Thymus (tissue), 11 donors: ENCODE results near the gene TEX14. TPM values are rescaled to one million over a fixed set of nuclear protein-coding genes. Genes with fewer than 3 reads are reported as not detected.

ENCODE experiments used
- DNase-seq, 9 donors: peaks; one replicate each; pipeline ENCODE4 v3.0.0-alpha.2; 2013; ENCODE audit warnings: low spot score in 9 of 9, low read depth in 6 of 9, missing footprints in 1 of 9
- H3K27ac ChIP-seq, 2 donors: one replicate each; pipeline ENCODE4 v1.5.1; 2013; ENCODE audit warnings: control low read depth in 1 of 2, low read depth in 1 of 2, low read length in 1 of 2, mild to moderate bottlenecking in 1 of 2, moderate library complexity in 1 of 2
- H3K27me3 ChIP-seq, 2 donors: one replicate each; pipeline ENCODE4 v1.5.1; 2013; ENCODE audit warnings: low read length in 1 of 2; ENCODE audit not compliant: control insufficient read depth in 2 of 2, insufficient read depth in 1 of 2
- H3K36me3 ChIP-seq, 2 donors: one replicate each; pipeline ENCODE4 v1.5.1; 2013; ENCODE audit warnings: low read length in 1 of 2, mild to moderate bottlenecking in 1 of 2, moderate library complexity in 1 of 2; ENCODE audit not compliant: control insufficient read depth in 2 of 2, insufficient read depth in 2 of 2
- H3K4me1 ChIP-seq, 2 donors: one replicate each; pipeline ENCODE4 v1.5.1; 2013; ENCODE audit warnings: low read length in 2 of 2; ENCODE audit not compliant: control insufficient read depth in 2 of 2, insufficient read depth in 2 of 2
- H3K4me3 ChIP-seq, 2 donors: one replicate each; pipeline ENCODE4 v1.5.1; 2013; ENCODE audit warnings: low read length in 2 of 2, control low read depth in 1 of 2, mild to moderate bottlenecking in 1 of 2
- H3K9me3 ChIP-seq, 2 donors: one replicate each; pipeline ENCODE4 v1.5.1; 2013; ENCODE audit warnings: low read length in 1 of 2, mild to moderate bottlenecking in 1 of 2; ENCODE audit not compliant: control insufficient read depth in 2 of 2, insufficient read depth in 1 of 2
- WGBS: extraction: QIAGEN DNeasy Blood & Tissue Kit; methylation state at CpG from one replicate; pipeline ENCODE4 v1.1.7; 2013; 5-methylcytosine and 5-hydroxymethylcytosine counted together
- polyA plus RNA-seq: library from polyadenylated mRNA; stranded (reverse); fragments of 200-250 nt; gene quantifications from one replicate; pipeline ENCODE4 v1.2.3, GENCODE V29; 2013
- total RNA-seq: library from RNA; stranded (reverse); fragments of 120-200 nt; gene quantifications from one replicate; pipeline ENCODE4 v1.2.4, GENCODE V29; 2013
- donor health status: healthy.

Gene TEX14
- total and polyA plus RNA-seq, 2 donors = 0.33 to 0.46 TPM

DNA sequence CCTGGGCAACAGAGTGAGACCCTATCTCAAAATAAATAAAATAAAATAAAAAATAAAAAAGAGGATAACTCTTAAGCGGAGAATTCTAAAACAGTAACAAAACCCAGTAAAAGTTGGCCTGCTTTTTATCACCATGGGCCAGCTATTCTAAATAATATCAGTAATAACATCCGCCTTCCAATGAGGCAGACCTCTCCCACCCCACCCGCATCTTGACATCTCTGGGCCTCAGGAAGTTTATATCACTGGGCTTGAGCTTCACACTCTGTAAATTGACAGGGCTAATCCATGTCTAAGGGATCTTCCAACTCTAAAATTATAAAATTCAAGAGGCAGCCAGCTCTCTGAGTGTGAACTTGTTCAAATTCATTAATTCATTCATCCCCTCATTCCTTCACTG is 94.5 kb downstream of the TEX14 start:
- no peaks in the 10 kb centered on the region for H3K9me3 ChIP-seq
- 99% methylated on average over 3 of the region's 3 CpGs for WGBS

GRCh38 chr17:58595194-58595792 is 96.6 kb downstream of the TEX14 start:
- Histone ChIP-seq H3K4me1 (no peaks in the 10 kb centered on the region), H3K27ac (no peak overlapping the region), H3K9me3 (no peaks in the 10 kb centered on the region), H3K27me3 (no peaks in the 10 kb centered on the region), H3K36me3 (no peaks in the 10 kb centered on the region), H3K4me3 (no peak overlapping the region)
- 92% methylated on average over 5 of the region's 5 CpGs for WGBS
- no peak for DNase-seq

More for the DNA sequence above, 94.5 kb downstream of the TEX14 start:
- Histone ChIP-seq H3K4me1 (no peaks in the 10 kb centered on the region), H3K27me3 (no peaks in the 10 kb centered on the region), H3K36me3 (no peaks in the 10 kb centered on the region), H3K4me3 (no peak overlapping the region), H3K27ac (no peak overlapping the region)
- DNase-seq = no peak

DNA sequence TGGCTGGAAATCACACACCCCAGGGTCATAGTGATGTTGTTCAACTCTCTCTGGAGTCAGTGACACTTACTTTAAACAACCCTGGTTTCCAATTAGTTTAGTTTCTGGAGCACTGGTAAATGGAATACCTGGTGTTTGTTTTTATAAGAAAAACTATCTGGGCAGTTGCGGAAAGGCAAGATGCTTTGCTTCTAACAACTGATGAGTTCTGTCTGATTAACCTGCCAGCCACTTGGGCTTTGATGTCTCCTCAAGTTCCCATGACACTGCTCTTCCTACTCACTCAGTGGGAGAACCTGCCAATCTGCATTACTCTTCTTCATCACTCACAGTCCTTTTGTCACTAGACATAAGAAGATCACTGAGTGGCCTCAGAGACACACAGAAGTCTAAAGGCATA is 98.7 kb downstream of the TEX14 start:
- Histone ChIP-seq H3K9me3 (no peaks in the 10 kb centered on the region), H3K27ac (no peak overlapping the region), H3K27me3 (no peaks in the 10 kb centered on the region), H3K36me3 (no peaks in the 10 kb centered on the region), H3K4me3 (no peak overlapping the region), H3K4me1 (no peaks in the 10 kb centered on the region)
- whole genome bisulfite sequencing = 94% methylated on average over 1 of the region's 1 CpG
- DNase-seq = no peak

GRCh38 chr17:58591455-58591854 is 100.4 kb downstream of the TEX14 start:
- Histone ChIP-seq H3K36me3 (no peaks in the 10 kb centered on the region), H3K27ac (no peak overlapping the region), H3K9me3 (no peaks in the 10 kb centered on the region), H3K27me3 (no peaks in the 10 kb centered on the region), H3K4me3 (no peak overlapping the region), H3K4me1 (no peaks in the 10 kb centered on the region)
- WGBS = 94% methylated on average over 6 of the region's 6 CpGs
- DNase-seq = no peak

DNA sequence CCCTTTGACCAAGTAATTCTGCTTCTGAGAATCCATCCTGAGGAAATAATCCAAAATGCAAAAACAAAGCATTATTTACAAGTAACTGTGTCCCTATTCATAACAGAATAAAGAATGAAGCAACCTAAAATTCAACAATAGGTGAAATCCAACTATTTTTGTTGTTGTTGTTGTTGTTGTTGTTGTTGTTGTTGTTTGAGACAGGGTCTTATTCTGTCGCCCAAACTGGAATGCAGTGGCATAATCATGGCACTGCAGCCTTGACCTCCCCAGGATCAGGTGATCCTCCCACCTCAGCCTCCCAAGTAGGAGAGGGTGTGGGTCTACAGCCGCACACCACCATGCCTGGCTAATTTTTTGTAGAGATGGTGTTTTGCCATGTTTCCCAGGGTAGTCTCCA is 101.5 kb downstream of the TEX14 start:
- H3K27me3 ChIP-seq = no peaks in the 10 kb centered on the region
- DNase-seq = no peak
- H3K27ac ChIP-seq = no peak overlapping the region
- H3K4me1 ChIP-seq = no peaks in the 10 kb centered on the region
- no peak overlapping the region for H3K4me3 ChIP-seq
- H3K36me3 ChIP-seq = no peaks in the 10 kb centered on the region
- H3K9me3 ChIP-seq = no peaks in the 10 kb centered on the region
- WGBS = 96% methylated on average over 2 of the region's 2 CpGs

DNA sequence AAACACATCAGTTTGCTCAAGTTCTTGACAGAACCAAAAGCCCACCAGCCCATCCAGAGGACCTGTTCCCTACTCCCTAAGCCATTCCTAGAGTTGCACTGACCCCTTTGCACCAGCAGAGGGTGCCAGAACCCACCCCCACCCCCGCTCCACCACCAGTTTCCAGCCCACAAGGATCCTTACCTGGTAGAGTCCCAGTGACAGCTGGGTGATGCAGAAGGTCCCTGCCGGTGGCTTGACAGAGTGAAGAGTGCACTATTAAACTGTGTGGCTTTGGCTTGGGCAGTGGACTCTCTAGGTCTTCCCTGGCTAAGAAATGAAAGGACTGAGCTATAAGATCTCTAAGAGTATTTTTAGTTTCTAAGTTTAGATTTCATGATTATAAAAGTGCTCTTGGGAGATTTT is 104.1 kb downstream of the TEX14 start:
- no peaks in the 10 kb centered on the region for H3K4me1 ChIP-seq
- WGBS = 6% methylated on average over 2 of the region's 2 CpGs
- no peak overlapping the region for H3K27ac ChIP-seq
- no peaks in the 10 kb centered on the region for H3K9me3 ChIP-seq
- H3K27me3 ChIP-seq = no peaks in the 10 kb centered on the region
- DNase-seq = peak in 7 of 9 donors; percentile 21 to 64 (median 41)
- no peaks in the 10 kb centered on the region for H3K36me3 ChIP-seq
- H3K4me3 ChIP-seq = no peak overlapping the region

DNA sequence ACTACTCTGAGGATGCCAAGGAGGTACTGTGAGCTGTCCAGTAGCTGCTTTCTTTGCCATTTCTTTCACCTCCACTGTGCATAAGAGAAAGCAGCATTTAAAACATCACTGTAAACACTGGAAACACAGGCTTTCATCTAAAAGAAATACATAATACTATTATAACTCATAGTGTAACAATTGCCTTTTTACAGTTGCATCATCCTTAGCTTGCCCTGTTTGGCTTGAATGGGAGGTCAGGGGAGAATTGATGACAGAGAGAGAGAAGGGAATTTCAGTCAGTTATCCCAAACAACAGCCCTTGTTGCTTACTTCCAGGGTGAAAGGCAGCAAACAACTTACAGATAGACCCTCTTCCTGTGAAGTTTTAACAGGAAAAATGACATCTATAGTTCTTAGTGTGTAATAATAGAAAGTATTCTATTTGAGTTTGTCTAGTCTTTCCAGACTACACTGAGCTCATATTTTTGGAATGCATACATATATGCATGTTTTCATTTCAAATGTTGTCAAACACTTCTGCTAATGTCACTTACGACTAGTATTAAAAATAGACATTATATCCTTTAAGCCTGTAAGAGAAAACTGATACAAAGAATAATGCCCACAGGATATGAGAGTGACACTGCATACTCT is 105.7 kb downstream of the TEX14 start:
- H3K27ac ChIP-seq = no peak overlapping the region
- no peaks in the 10 kb centered on the region for H3K4me1 ChIP-seq
- H3K27me3 ChIP-seq = no peaks in the 10 kb centered on the region
- WGBS = 85% methylated on average over 1 of the region's 1 CpG
- DNase-seq = no peak
- no peaks in the 10 kb centered on the region for H3K36me3 ChIP-seq
- H3K4me3 ChIP-seq = no peak overlapping the region
- H3K9me3 ChIP-seq = no peaks in the 10 kb centered on the region

GRCh38 chr17:58585554-58585953 is 106.3 kb downstream of the TEX14 start:
- Histone ChIP-seq H3K9me3 (no peaks in the 10 kb centered on the region), H3K27ac (no peak overlapping the region), H3K36me3 (no peaks in the 10 kb centered on the region), H3K27me3 (no peaks in the 10 kb centered on the region), H3K4me1 (no peaks in the 10 kb centered on the region), H3K4me3 (no peak overlapping the region)
- 96% methylated on average over 10 of the region's 10 CpGs for WGBS
- no peak for DNase-seq

- DNase-seq = no peak
- 95% methylated on average over 5 of the region's 5 CpGs for WGBS
- H3K9me3 ChIP-seq = no peaks in the 10 kb centered on the region
Observed at GRCh38 chr17:58583486-58583885, 108.4 kb downstream of the TEX14 start.

More at GRCh38 chr17:58583486-58583885, 108.4 kb downstream of the TEX14 start:
- H3K4me1 ChIP-seq = no peaks in the 10 kb centered on the region
- no peak overlapping the region for H3K27ac ChIP-seq
- no peaks in the 10 kb centered on the region for H3K27me3 ChIP-seq
- H3K36me3 ChIP-seq = no peaks in the 10 kb centered on the region
- no peak overlapping the region for H3K4me3 ChIP-seq
